H9 (cell line): ENCODE results near the gene E2F1. TPM values are rescaled to one million over a fixed set of nuclear protein-coding genes. Genes with fewer than 3 reads are reported as not detected.

Source experiments
- DNase-seq: peaks from one replicate; pipeline ENCODE4 v3.0.0-alpha.2; 2017
- H2AFZ ChIP-seq: one replicate; pipeline ENCODE4 v1.6.1; 2013; ENCODE audit warnings: mild to moderate bottlenecking, low read length, control low read depth, moderate library complexity
- H2AK5ac ChIP-seq: 2 replicates; pipeline ENCODE4 v1.6.1; 2013; ENCODE audit warnings: low read length, control low read depth, mixed read lengths; ENCODE audit not compliant: insufficient read length
- H2BK120ac ChIP-seq: one replicate; pipeline ENCODE4 v1.6.1; 2013; ENCODE audit warnings: low read depth, mild to moderate bottlenecking, low read length, control low read depth, inconsistent platforms; ENCODE audit not compliant: poor library complexity, severe bottlenecking
- H2BK12ac ChIP-seq: 2 replicates; pipeline ENCODE4 v1.6.1; 2013; ENCODE audit warnings: low read length, control low read depth, mixed read lengths, low read depth; ENCODE audit not compliant: insufficient read length
- H2BK15ac ChIP-seq: 2 replicates; pipeline ENCODE4 v1.6.1; 2013; ENCODE audit warnings: low read depth, low read length, control low read depth
- H2BK20ac ChIP-seq: one replicate; pipeline ENCODE4 v1.6.1; 2013; ENCODE audit warnings: low read depth, mild to moderate bottlenecking, low read length, control low read depth, inconsistent platforms; ENCODE audit not compliant: poor library complexity, severe bottlenecking
- H2BK5ac ChIP-seq: 2 replicates; pipeline ENCODE4 v1.6.1; 2013; ENCODE audit warnings: low read length, control low read depth, mixed read lengths; ENCODE audit not compliant: insufficient read length
- H3K14ac ChIP-seq: 2 replicates; pipeline ENCODE4 v1.6.1; 2013; ENCODE audit warnings: low read length, control low read depth; ENCODE audit not compliant: insufficient read depth
- H3K18ac ChIP-seq: 2 replicates; pipeline ENCODE4 v1.6.1; 2013; ENCODE audit warnings: low read depth, mild to moderate bottlenecking, mixed read lengths, low read length, control low read depth; ENCODE audit not compliant: insufficient read length
- H3K23ac ChIP-seq: 2 replicates; pipeline ENCODE4 v1.6.1; 2013; ENCODE audit warnings: low read length, control low read depth, mixed read lengths, low read depth; ENCODE audit not compliant: insufficient read length
- H3K23me2 ChIP-seq: 2 replicates; pipeline ENCODE4 v1.6.1; 2013; ENCODE audit warnings: low read depth, mild to moderate bottlenecking, mixed read lengths, low read length, control low read depth; ENCODE audit not compliant: insufficient read length, poor library complexity, severe bottlenecking
- H3K27ac ChIP-seq: 2 replicates; pipeline ENCODE4 v1.5.1; 2013; ENCODE audit warnings: low read length, control low read depth, mixed read lengths, low read depth; ENCODE audit not compliant: insufficient read length
- H3K27me3 ChIP-seq: 2 replicates; pipeline ENCODE4 v1.6.1; 2013; ENCODE audit warnings: low read length, control low read depth, inconsistent platforms; ENCODE audit not compliant: insufficient read depth
- H3K4ac ChIP-seq: 2 replicates; pipeline ENCODE4 v1.6.1; 2013; ENCODE audit warnings: low read depth, mild to moderate bottlenecking, control low read depth, inconsistent platforms, low read length, moderate library complexity
- H3K4me1 ChIP-seq: 2 replicates; pipeline ENCODE4 v1.6.1; 2013; ENCODE audit warnings: low read length, control low read depth, inconsistent platforms; ENCODE audit not compliant: insufficient read depth
- H3K4me2 ChIP-seq: 2 replicates; pipeline ENCODE4 v1.6.1; 2013; ENCODE audit warnings: low read length, control low read depth, mixed read lengths; ENCODE audit not compliant: insufficient read length, insufficient read depth
- H3K56ac ChIP-seq: 2 replicates; pipeline ENCODE4 v1.6.1; 2013; ENCODE audit warnings: low read depth, mild to moderate bottlenecking, mixed read lengths, low read length, control low read depth; ENCODE audit not compliant: insufficient read length
- H3K79me1 ChIP-seq: 2 replicates; pipeline ENCODE4 v1.6.1; 2013; ENCODE audit warnings: low read depth, mild to moderate bottlenecking, moderate library complexity, low read length, control low read depth, inconsistent platforms; ENCODE audit not compliant: insufficient read depth, poor library complexity, severe bottlenecking
- H3K79me2 ChIP-seq: 2 replicates; pipeline ENCODE4 v1.6.1; 2013; ENCODE audit warnings: low read length, control low read depth, inconsistent platforms; ENCODE audit not compliant: insufficient read depth
- H3K9ac ChIP-seq: 2 replicates; pipeline ENCODE4 v1.6.1; 2013; ENCODE audit warnings: low read length, control low read depth, mixed read lengths; ENCODE audit not compliant: insufficient read length; ENCODE audit errors: extremely low read depth
- H3K9me3 ChIP-seq: one replicate; pipeline ENCODE4 v1.6.1; 2013; ENCODE audit warnings: low read depth, low read length, inconsistent platforms; ENCODE audit not compliant: control insufficient read depth
- H3T11ph ChIP-seq: one replicate; pipeline ENCODE4 v1.6.1; 2013; ENCODE audit warnings: mild to moderate bottlenecking, low read length, control low read depth, inconsistent platforms
- H4K20me1 ChIP-seq: one replicate; pipeline ENCODE4 v1.6.1; 2013; ENCODE audit not compliant: control insufficient read depth, insufficient read length, insufficient read depth
- H4K5ac ChIP-seq: 2 replicates; pipeline ENCODE4 v1.6.1; 2013; ENCODE audit warnings: low read depth, mild to moderate bottlenecking, mixed read lengths, low read length, control low read depth; ENCODE audit not compliant: insufficient read length
- H4K8ac ChIP-seq: replicated peaks from 2 replicates; pipeline ENCODE4 v1.6.1; 2013; ENCODE audit warnings: low read length, control low read depth, mixed read lengths, low read depth; ENCODE audit not compliant: insufficient read length
- H4K91ac ChIP-seq: 2 replicates; pipeline ENCODE4 v1.6.1; 2013; ENCODE audit warnings: low read depth, mild to moderate bottlenecking, moderate library complexity, mixed read lengths, low read length, control low read depth; ENCODE audit not compliant: insufficient read length
- H3K27ac Mint-ChIP-seq, 3 experiments: 2 replicates in 2 of 3; 3 replicates in 1 of 3; pipeline ENCODE4 v1.8.0; 2020 to 2021; ENCODE audit warnings: mixed read lengths in 3 of 3, mild to moderate bottlenecking in 1 of 3, moderate library complexity in 1 of 3
- H3K27me3 Mint-ChIP-seq: 2 replicates; pipeline ENCODE4 v1.8.0; 2021; ENCODE audit warnings: low read depth, mild to moderate bottlenecking, moderate library complexity, mixed read lengths
- H3K36me3 Mint-ChIP-seq, 3 experiments: 2 replicates in 2 of 3; 3 replicates in 1 of 3; pipeline ENCODE4 v1.8.0; 2020 to 2021; ENCODE audit warnings: low read depth in 3 of 3, mixed read lengths in 3 of 3; ENCODE audit not compliant: insufficient read depth in 1 of 3
- H3K4me1 Mint-ChIP-seq, 2 experiments: 2 replicates each; pipeline ENCODE4 v1.8.0; 2020; ENCODE audit warnings: mixed read lengths in 2 of 2
- H3K4me3 Mint-ChIP-seq, 2 experiments: 2 replicates in 1 of 2; 3 replicates in 1 of 2; pipeline ENCODE4 v1.8.0; 2020 to 2021; ENCODE audit warnings: mild to moderate bottlenecking in 2 of 2, mixed read lengths in 2 of 2, moderate library complexity in 1 of 2
- H3K9me3 Mint-ChIP-seq, 2 experiments: 2 replicates in 1 of 2; 3 replicates in 1 of 2; pipeline ENCODE4 v1.8.0; 2020; ENCODE audit warnings: mild to moderate bottlenecking in 2 of 2, mixed read lengths in 2 of 2, moderate library complexity in 1 of 2
- CTCF ChIP-seq: fragments of 200-600 bp; sonication (generic); conservative IDR thresholded peaks from 3 replicates; pipeline ENCODE4 v1.8.0; 2021; ENCODE audit warnings: antibody characterized with exemption, mild to moderate bottlenecking
- WGBS: extraction: QIAGEN DNeasy Blood & Tissue Kit; methylation state at CpG from one replicate; pipeline ENCODE4 v1.1.7; 2013; ENCODE audit warnings: missing lambda C conversion rate, low lambda C conversion rate, mixed read lengths; ENCODE audit not compliant: insufficient read length; ENCODE audit errors: extremely low coverage; 5-methylcytosine and 5-hydroxymethylcytosine counted together
- total RNA-seq: library from RNA; stranded (reverse); gene quantifications from 2 replicates; pipeline ENCODE4 v1.2.1, GENCODE V29; 2021

The E2F1 gene
- total RNA-seq, 1 experiment from 2014 or later: 58.7 TPM

- Histone ChIP-seq H2AK5ac (no peak overlapping the region), H4K8ac (no peak overlapping the region), H2BK5ac (no peak overlapping the region), H4K91ac (no peak overlapping the region), H2BK15ac (no peak overlapping the region), H3K9ac (no peak overlapping the region), H3K23ac (no peak overlapping the region), H3K4me1 (no peaks in the 10 kb centered on the region), H3K4ac (no peak overlapping the region), H2BK12ac (no peak overlapping the region), H3K18ac (no peak overlapping the region), H3K56ac (no peak overlapping the region), H3K23me2 (peaks cover 9% of the 10 kb centered on the region), H3K27me3 (no peaks in the 10 kb centered on the region), H2BK120ac (no peak overlapping the region), H3K4me2 (no peak overlapping the region), H4K5ac (no peak overlapping the region), H3K27ac (no peak overlapping the region), H2AFZ (no peak overlapping the region), H3K14ac (no peak overlapping the region), H3K79me2 (no peaks in the 10 kb centered on the region), H3T11ph (no peak overlapping the region), H3K9me3 (no peaks in the 10 kb centered on the region), H2BK20ac (no peak overlapping the region), H3K79me1 (no peaks in the 10 kb centered on the region), H4K20me1 (no peaks in the 10 kb centered on the region)
- WGBS: no CpG with 5 or more reads among the region's 4 CpGs
- Mint-ChIP-seq H3K9me3 (no peaks in the 10 kb centered on the region; a peak in 1 of 5 replicates), H3K36me3 (peaks cover 0 to 43% (median 4%) of the 10 kb centered on the region in 3 experiments; a peak in 6 of 7 replicates), H3K27me3 (no peaks in the 10 kb centered on the region), H3K4me1 (peaks cover 19 to 21% of the 10 kb centered on the region in 2 experiments), H3K4me3 (no peak overlapping the region), H3K27ac (peak overlapping the region in 1 of 3 experiments; percentile 53; a peak in 1 of 7 replicates)
- no peak for TF ChIP-seq CTCF
- no peak for DNase-seq
Observed at GRCh38 chr20:33658929-33659328, 27.3 kb downstream of the E2F1 start.
